ENCODE data around the gene ELP5.

Gene ELP5

DNA sequence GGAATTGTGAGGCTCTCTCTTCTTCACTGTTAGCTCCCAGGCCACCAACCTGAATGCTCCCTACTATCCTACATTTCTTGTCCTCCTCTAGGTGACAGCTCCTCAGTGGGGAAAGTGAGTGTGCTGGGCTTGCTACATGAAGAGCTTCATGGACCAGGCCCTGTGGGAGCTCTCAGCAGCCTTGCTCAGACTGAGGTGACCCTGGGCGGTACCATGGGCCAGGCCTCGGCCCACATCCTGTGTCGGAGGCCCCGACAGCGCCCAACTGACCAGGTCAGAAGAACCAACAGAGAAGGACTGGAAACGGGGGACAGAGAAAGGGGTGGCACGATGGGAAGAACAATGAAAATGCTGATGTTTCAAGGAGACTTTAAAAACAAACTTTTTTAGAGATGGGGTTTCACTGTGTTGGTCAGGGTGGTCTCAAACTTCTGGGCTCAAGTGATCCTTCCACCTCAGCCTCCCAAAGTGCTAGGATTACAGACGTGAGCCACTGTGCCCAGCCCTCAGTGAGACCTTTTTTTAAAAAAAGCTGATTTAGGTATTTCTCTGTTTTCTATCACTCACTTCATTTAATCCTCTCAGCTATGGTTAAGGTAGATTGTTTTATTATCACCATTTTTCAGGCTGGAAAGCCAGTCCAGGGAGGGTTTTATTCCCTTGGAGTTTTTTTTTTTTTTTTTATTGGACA lies 4.9 kb downstream of the ELP5 start:
- DNase-seq (ENCODE audit: low read depth): no peak

DNA sequence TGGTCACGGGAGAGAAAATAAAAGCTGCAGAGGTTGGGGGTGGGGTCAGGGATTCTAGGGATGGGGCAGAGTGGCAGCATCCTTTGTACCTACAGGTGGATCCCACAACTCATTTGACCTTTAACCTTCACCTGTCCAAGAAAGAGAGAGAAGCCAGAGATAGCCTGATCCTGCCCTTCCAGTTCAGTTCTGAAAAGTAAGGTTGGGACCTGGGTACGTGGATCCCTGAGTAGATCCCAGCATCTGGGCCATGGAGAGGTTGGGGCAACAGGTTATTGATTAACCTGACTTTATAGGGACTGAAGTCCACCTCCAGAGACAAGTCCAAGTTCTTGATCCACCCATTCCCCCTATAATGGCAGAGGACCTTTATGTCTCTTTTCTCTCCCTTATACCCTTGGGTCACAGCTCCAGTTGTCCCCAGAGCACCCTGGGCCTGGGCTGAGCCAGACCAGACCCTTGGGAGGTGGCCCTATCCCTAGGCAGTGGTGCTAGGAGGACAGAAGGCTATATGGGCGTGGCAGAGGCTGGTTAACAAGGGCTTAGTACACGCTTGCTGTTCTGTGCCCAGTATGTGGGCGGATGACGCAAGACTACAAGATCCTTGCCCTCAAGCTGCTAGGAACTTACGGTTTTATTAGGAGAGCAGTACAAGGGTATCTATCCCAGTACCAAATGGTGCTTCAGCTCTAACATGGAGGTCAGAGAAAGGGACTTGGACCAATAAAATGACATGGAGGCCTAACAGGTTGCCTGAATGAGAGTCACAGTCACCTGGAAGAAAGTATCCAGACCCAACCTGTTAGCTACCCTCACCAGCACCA lies 6.9 kb downstream of the ELP5 start:
- no peak for DNase-seq (ENCODE audit: low read depth)

DNA sequence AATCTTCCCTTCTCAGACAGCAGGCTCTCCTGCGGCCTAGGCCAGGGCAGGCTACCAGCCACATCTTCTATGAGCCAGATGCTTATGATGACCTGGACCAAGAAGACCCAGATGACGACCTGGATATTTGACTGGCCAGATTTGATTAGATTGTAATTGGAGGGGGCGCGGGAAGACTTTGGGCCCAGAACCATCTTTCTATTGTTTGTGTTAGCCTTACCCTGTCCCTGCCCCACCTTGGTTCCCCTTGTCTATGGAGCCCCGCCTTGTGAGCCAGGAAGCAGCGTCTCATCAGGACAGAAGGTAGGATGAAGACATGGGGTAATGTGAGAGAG lies 7.5 kb downstream of the ELP5 start:
- no peak for DNase-seq (ENCODE audit: low read depth)

DNA sequence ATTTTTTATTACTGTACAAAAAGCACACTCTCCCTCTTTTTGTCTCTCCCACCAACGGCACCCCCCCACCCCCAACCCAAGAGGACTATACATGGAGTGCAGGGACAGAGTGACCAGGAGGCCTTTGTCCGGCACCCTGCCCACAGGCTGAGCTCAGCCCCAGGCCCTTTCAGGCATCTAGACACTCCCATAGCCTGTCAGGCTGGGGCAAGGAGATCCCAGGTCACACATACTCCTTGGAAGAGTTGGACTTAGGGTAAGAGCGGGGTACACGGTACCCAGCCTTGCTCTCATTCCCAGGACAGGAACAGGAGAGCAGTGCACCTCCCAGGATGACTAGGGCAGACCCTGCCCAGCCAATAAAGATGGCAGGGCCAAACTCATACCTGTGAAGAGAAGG lies 8.1 kb downstream of the ELP5 start:
- no peak for DNase-seq (ENCODE audit: low read depth)

DNA sequence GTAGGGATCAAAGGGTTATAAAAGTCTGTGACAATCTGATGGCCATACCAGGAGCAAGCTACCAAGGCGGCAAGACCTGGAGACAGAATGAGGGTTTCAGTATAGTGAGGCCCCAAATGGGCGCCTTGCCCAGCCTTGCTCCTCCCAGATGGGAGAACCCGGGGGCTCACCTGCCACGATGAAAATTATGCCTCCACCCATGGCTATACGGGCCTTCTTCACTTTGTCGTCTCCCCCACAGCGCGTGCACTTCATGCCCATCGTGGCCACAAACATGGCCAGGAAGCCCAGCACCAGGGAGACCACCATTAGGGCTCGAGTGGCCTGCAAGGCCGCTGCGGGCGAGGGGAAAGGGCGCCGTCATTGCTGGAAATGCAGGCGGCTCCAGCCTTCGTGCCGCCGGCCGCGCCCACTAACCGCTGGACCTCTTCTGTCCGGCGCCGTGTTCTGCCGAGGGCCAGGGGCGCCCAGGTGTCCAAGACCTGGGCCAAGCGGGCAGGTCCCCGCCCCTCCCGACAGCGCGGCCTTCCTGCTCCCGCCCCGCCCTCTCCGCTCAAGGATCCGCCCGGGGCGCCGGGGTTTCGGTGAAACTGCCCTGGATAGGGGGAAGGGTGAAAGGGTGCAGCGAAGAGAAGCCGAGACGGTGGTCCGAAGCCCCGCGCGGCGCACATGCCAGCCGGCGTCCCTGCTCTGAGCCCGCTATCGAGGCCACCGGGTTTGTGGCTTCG lies 8.8 kb downstream of the ELP5 start:
- DNase-seq (ENCODE audit: low read depth): no peak

DNA sequence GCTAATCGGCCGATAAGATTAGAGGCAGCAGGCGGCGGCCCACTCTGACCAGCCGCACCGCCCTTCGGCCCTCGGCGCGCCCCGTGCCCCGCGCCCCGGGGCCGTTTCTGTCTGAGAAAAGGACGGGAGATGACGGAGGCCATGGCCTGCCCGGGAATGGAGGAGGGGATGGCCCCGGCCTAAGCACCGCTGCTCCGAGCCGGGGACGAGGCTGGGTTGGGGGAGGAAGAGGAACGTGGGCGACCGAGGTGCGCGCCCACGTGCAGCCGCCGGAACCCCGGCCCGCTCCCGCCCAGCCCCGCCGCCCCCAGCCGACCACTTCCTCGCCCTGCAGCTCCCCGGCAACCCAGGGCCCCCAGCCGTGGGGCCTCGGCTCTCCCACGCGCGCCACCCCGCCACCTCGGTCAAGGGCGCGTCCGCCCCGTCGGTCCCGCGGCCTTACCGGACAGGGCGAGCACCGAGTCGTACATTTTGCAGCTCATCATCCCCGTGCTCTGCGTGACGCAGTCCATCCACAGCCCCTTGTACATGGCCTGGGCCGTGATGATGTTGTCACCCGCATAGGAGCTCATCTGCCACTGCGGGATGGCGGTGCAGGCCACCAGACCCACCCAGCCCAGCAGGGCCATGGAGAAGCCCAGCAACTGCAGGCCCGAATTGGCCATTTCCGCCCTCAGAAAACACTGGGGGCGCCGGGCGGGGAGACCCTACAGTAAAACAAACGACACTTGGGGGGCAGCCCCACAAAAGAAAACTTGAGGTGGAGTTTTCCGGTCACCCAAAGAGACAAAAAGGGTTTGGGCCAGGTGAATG lies 9.6 kb downstream of the ELP5 start:
- no peak for DNase-seq (ENCODE audit: low read depth)

DNA sequence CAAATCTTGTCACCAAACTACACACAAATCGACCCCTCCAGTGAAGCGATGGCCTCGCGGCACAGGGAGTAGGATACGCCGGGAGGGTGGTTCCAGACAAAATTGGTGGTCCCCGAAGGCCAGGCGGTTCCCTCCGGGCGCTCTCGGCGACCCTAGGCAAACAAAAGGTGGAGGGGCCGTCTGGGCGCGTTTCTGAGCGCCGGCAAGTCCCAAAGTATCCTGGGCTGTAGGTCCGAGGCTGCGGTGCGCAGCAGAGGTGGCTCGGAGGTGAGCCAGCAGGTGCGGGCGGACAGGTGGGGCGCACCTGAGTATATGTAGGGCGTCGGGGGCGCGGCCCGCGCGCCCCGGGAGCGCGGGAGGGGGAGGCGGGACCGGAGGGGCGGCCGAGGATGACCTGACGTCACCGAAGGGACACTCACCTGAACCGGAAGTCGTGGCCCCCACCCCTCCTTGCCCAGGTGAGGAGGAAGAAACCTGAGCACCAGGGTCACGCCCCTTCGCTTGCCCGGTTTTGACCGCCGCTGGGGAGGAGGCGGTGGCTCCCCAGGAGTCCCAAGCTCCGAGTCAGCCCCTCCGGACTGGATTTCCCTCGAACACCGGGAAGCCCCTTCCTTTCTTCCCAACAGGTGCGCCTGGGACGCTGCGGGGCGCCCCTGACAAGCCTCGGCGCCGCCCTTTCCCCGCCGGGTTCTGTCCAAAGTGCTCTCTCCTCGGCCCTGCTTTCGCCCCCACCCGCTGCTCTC lies 10.3 kb downstream of the ELP5 start, which contains the start of gene CLDN7:
CLDN7 (minus strand) TSS at position 287 of the 743 bp plus-strand sequence. CDS start 435 bp downstream, outside the sequence.
- DNase-seq (ENCODE audit: low read depth): no peak

DNA sequence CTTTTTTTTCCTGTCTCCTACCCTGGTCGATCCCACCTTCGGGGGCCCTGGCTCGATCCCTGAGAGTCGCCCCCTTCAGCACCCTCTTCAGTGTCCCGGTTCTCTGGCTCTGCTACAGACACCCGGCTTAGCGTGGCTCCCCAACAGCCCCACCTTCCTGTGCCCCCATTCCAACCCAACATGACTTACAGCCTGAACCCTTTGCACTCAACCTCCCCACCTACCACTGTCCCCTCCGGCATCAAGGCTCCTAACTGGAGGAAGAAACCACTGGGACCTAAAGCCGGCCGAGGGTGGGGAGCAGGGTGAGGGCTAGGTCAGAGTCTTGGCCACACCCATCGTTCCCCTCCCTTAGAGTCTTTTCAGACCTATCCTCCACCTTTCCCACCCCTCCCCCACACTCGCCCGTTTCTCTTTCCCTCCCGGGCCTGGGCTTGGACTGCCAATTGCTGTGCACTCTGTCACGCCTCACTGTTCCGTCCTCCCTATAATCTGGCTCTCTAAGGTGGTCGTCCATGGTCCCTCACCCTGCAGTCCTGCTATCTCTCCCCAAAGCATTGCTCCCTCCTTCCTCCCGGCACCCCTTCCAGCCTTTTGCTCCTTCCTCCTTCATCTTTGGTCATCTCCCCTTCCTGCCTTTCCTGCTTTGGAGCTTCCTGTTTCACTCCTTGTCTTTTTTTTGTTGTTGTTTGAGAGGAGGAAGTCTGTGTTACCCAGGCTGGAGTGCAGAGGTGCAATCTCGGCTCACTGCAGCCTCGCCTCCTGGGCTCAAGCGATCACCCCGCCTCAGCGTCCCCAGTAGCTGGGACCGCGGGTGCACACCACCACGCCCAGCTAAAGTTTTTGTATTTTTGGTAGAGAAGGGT lies 11.2 kb downstream of the ELP5 start:
- no peak for DNase-seq (ENCODE audit: low read depth)

DNA sequence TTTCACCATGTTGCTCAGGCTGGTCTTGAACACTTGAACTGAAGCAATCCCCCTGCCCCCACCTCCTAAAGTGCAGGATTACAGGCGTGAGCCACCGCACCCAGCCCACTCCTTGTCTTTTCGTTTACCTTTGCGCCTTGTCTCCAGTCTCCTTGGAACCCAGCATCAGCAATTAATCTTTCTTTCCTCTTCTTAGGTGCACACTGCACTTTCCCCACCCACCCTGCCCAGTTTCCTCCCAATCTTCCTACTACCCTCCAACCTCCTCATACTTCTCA lies 11.7 kb downstream of the ELP5 start:
- DNase-seq (ENCODE audit: low read depth): no peak

DNA sequence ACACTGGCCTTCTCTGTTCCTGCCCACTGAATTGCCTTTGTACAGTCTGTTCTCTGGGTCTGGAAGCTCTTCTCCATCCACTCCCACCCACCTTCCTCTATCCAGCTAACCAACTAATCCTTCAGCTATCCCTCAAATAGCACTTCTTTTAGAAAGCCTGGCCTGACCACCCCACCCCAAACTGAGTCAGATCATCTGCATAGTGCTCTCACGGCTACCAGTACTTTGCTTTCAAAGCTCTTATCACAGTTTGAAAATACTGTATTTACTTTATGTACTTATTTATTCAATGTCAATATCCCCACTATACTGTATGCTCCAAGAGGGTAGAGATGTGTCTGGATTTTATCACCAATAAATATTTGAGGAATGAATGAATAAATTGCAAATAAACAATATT lies 14.8 kb downstream of the ELP5 start:
- no peak for DNase-seq (ENCODE audit: low read depth)

DNA sequence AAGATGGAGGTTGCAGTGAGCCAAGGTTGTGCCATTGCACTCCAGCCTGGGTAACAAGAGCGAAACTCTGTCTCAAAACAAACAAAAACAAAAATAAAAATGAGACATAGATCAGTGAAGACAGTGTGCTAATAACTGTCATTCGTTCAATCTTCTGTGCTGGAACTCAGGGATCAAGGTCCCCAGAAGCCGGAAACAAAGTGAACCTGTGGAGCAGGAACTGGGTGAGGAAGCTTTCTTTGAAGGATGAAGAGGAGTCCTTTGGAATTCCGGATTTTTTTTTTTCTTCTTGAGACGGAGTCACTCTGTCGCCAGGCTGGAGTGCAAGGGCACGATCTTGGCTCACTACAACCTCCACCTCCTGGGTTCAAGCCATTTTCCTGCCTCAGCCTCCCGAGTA lies 27.4 kb downstream of the ELP5 start:
- DNase-seq (ENCODE audit: low read depth): no peak

DNA sequence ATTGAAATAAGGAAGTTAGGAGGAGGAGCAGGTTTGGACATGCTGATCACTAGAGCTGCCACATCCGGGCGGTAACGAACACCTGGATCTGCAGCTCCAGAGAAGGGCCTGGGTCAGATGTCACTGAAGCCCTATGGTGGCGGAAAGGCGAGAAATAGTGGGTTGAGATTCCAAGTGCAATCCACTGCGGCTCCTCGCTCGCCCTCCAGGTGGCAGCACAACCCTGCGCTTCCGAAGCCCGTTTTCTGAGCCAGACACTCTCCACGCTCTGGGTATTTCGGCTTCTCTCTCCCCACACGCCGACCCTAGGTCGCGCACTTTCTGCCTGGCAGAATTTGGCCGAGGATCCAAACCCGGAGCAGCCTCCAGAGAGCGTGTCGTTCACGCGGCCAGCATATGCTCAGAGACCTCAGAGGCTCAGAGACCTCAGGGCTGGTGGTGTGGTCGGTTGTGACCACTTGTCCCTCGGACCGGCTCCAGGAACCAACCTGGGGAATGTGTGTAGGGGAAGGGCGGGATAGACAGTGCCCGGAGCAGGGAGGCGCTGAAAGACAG lies 28.6 kb downstream of the ELP5 start:
- peak; percentile 26 for DNase-seq (ENCODE audit: low read depth)

DNA sequence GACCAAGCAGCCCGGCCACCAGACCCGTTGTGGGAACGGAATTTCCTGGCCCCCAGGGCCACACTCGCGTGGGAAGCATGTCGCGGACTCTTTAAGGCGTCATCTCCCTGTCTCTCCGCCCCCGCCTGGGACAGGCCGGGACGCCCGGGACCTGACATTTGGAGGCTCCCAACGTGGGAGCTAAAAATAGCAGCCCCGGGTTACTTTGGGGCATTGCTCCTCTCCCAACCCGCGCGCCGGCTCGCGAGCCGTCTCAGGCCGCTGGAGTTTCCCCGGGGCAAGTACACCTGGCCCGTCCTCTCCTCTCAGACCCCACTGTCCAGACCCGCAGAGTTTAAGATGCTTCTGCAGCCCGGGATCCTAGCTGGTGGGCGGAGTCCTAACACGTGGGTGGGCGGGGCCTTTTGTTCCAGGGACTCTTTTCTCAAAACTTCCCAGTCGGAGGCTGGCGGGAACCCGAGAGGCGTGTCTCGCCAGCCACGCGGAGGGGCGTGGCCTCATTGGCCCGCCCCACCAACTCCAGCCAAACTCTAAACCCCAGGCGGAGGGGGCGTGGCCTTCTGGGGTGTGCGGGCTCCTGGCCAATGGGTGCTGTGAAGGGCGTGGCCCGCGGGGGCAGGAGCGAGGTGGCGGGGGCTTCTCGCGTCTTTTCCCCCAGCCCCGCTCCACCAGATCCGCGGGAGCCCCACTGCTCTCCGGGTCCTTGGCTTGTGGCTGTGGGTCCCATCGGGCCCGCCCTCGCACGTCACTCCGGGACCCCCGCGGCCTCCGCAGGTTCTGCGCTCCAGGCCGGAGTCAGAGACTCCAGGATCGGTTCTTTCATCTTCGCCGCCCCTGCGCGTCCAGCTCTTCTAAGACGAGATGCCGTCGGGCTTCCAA lies 29.3 kb downstream of the ELP5 start, which contains the start of gene SLC2A4:
SLC2A4 (plus strand) TSS at position 645 of the 879 bp plus-strand sequence; CDS start at position 862, 217 bp downstream.
- peak; percentile 66 for DNase-seq (ENCODE audit: low read depth)

DNA sequence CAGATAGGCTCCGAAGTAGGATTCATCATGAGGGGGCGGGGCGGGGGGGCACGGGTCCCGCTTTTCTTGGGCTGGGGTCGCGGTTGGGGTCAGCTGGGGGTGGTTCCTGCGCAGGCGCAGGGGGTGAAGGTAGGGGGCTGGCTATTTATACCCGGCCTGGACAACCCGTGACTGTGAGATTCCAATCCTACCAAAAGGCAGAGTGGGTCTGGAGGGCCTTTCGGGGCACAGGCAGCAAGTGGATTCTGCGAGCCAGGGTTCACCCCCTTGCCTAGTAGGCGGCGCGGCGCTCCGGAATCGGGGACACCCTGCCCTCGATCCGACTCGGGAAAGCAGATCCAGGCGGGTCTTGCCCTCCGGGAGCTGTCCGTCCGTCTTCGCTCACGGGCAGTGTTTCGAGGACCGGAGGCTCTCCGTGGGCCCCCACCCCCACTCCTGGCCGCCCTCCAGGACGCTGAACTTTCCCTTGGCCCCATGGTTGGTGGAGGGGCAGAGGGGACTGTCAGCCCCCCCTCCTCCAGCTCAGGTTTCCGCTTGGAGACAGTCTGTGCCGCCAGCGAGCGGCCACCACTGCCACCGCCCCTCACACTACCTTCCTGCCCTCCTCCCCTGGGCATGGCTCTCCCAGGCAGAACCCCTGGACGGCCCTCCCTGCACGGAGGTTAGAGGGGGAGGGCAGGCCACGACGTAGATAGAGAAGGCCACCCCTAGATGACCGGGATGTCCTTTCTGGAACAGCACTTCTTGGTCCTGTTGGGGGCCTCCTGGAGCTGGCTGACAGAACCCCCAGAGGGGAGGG lies 30.1 kb downstream of the ELP5 start:
- DNase-seq (ENCODE audit: low read depth): no peak

DNA sequence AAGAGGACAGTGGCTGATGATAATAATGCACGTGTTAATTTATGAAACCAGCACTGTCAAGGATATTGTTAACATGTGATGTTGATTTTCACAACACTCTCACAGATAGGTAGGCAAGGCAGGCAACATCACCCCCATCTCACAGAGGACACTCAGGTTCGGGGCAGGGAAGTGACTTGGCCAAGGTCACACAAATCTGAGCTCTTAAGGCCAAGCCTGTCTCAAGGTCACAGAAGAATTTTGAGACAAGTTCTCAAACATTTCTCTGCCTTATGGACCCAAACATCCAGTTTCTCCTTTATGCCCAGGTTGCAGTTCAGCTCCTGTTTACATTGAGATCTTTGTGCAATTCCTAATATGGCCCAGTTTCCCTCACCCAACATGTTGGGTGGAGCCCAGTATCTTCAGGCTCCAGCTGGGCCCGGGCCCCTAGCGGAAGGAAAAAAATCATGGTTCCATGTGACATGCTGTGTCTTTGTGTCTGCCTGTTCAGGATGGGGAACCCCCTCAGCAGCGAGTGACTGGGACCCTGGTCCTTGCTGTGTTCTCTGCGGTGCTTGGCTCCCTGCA lies 30.8 kb downstream of the ELP5 start:
- no peak for DNase-seq (ENCODE audit: low read depth)

DNA sequence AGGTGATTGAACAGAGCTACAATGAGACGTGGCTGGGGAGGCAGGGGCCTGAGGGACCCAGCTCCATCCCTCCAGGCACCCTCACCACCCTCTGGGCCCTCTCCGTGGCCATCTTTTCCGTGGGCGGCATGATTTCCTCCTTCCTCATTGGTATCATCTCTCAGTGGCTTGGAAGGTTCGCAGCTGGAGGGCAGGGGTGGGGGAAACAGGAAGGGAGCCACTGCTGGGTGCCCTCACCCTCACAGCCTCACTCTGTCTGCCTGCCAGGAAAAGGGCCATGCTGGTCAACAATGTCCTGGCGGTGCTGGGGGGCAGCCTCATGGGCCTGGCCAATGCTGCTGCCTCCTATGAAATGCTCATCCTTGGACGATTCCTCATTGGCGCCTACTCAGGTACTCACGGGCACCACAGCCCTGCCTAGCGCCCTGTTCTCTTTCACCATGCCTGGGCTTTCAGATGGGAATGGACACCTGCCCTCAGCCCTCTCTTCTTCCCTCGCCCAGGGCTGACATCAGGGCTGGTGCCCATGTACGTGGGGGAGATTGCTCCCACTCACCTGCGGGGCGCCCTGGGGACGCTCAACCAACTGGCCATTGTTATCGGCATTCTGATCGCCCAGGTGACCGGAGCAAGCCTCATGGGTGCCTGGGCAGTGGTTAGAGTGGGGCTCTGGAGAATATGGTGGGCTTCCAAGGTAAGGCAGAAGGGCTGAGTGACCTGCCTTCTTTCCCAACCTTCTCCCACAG lies 31.6 kb downstream of the ELP5 start:
- DNase-seq (ENCODE audit: low read depth): no peak

DNA sequence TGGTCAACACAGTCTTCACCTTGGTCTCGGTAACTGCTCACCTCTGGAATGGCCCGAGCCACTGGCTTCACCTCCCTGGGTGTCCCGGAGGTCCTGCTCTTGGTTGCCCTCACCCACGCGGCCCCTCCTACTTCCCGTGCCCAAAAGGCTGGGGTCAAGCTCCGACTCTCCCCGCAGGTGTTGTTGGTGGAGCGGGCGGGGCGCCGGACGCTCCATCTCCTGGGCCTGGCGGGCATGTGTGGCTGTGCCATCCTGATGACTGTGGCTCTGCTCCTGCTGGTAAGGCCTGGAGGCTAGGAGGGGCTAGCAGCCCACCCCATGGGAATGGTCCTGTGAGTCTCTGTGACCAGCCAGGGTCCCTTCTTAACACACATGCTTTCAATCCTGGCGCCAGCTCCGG lies 32.9 kb downstream of the ELP5 start:
- no peak for DNase-seq (ENCODE audit: low read depth)

Measured in HS-27A (cell line).